HepG2 (cell line): ENCODE measurements around the gene GJD3. TPM values are rescaled to one million over a fixed set of nuclear protein-coding genes. Genes with fewer than 3 reads are reported as not detected.

ENCODE experiments used
- CERS6 ChIP-seq: sonication (generic); formaldehyde crosslinking; IDR thresholded peaks from 2 replicates; pipeline ENCODE4 v1.5.0; 2020; ENCODE audit warnings: missing genetic modification reagents
- DRAP1 ChIP-seq: IDR thresholded peaks from 2 replicates; pipeline ENCODE4 v1.6.1; 2016; ENCODE audit warnings: missing genetic modification reagents, missing compliant biosample characterization
- ELF4 ChIP-seq: sonication (generic); formaldehyde crosslinking; IDR thresholded peaks from 2 replicates; pipeline ENCODE4 v1.5.0; 2020; ENCODE audit warnings: missing genetic modification reagents, mild to moderate bottlenecking, moderate library complexity, borderline replicate concordance
- FOXJ3 ChIP-seq: sonication (generic); formaldehyde crosslinking; IDR thresholded peaks from 2 replicates; pipeline ENCODE4 v1.4.0; 2020; ENCODE audit warnings: missing genetic modification reagents, mild to moderate bottlenecking, borderline replicate concordance
- GABPA ChIP-seq, 2 experiments: IDR thresholded peaks; 2 replicates each; pipeline ENCODE4 v1.6.1; 2011 to 2016; ENCODE audit warnings: low read depth in 2 of 2, low read length in 1 of 2, missing biosample characterization in 1 of 2, missing genetic modification characterization in 1 of 2
- KDM4B ChIP-seq: sonication (generic); formaldehyde crosslinking; IDR thresholded peaks from 2 replicates; pipeline ENCODE4 v1.4.0; 2020; ENCODE audit warnings: missing genetic modification reagents
- MAFK ChIP-seq, 2 experiments: IDR thresholded peaks in 1 of 2; conservative IDR thresholded peaks in 1 of 2; 2 replicates each; pipeline ENCODE4 v1.6.1; 2011; ENCODE audit warnings: improper control_type of control experiment in 2 of 2, low read length in 2 of 2
- MBNL3 ChIP-seq: fragments of 250-450 bp; sonication (Bioruptor Pico); conservative IDR thresholded peaks from 2 replicates; pipeline ENCODE4 v1.8.0; 2022; ENCODE audit warnings: mild to moderate bottlenecking, inconsistent platforms
- MED13 ChIP-seq: sonication (generic); formaldehyde crosslinking; IDR thresholded peaks from 2 replicates; pipeline ENCODE4 v1.5.0; 2020; ENCODE audit warnings: missing genetic modification reagents
- NRL ChIP-seq: sonication (generic); formaldehyde crosslinking; IDR thresholded peaks from 2 replicates; pipeline ENCODE4 v1.5.0; 2020; ENCODE audit warnings: missing genetic modification reagents, mild to moderate bottlenecking, moderate library complexity, borderline replicate concordance
- RBM39 ChIP-seq: fragments of 200-400 bp; formaldehyde crosslinking; IDR thresholded peaks from one replicate; pipeline ENCODE4 v1.6.1; 2018; ENCODE audit warnings: antibody characterized with exemption, mild to moderate bottlenecking, low read depth, low read length; ENCODE audit not compliant: poor library complexity, severe bottlenecking
- RFXAP ChIP-seq: sonication (generic); formaldehyde crosslinking; IDR thresholded peaks from 2 replicates; pipeline ENCODE4 v1.4.0; 2020; ENCODE audit warnings: missing genetic modification reagents, borderline replicate concordance
- TAF1 ChIP-seq: sonication (generic); formaldehyde crosslinking; IDR thresholded peaks from 2 replicates; pipeline ENCODE4 v1.4.0; 2020; ENCODE audit warnings: missing genetic modification reagents
- ZKSCAN5 ChIP-seq: sonication (generic); formaldehyde crosslinking; IDR thresholded peaks from 2 replicates; pipeline ENCODE4 v1.5.1; 2020; ENCODE audit warnings: mild to moderate bottlenecking, missing genetic modification reagents
- ZNF605 ChIP-seq: sonication (generic); formaldehyde crosslinking; IDR thresholded peaks from 2 replicates; pipeline ENCODE4 v1.8.0; 2022; ENCODE audit warnings: mild to moderate bottlenecking, missing genetic modification reagents
- ZNF790 ChIP-seq: sonication (generic); formaldehyde crosslinking; IDR thresholded peaks from 2 replicates; pipeline ENCODE4 v1.8.0; 2022; ENCODE audit warnings: missing genetic modification reagents, mild to moderate bottlenecking, borderline replicate concordance
- polyA plus RNA-seq, 8 experiments: library from polyadenylated mRNA; depleted of rRNA in 3 of 8; stranded (reverse) in 7 of 8; unstranded in 1 of 8; fragments of >200 nt; fragmentation: Illumina TruSeq in 4 of 8; extraction: Trizol in 4 of 8; gene quantifications; 2 replicates each; pipeline versions ENCODE4 v1.2.1 to v1.2.3, GENCODE V29; 2011 to 2016; ENCODE audit warnings: low read depth in 4 of 8, missing spikeins in 1 of 8, mixed read lengths in 1 of 8; ENCODE audit not compliant: insufficient read depth in 1 of 8
- total RNA-seq, 5 experiments: library from RNA; depleted of rRNA; stranded (reverse); fragments of >200 nt; fragmentation: Illumina TruSeq; extraction: Trizol; gene quantifications; 2 replicates each; pipeline ENCODE4 v1.2.3, GENCODE V29; 2016; ENCODE audit warnings: low read depth in 1 of 5
- TF ChIP-seq, protein P1 (sequence below): sonication (generic); formaldehyde crosslinking; IDR thresholded peaks from 2 replicates; pipeline ENCODE4 v1.9.0; 2021; ENCODE audit warnings: missing genetic modification reagents, borderline replicate concordance
- TF ChIP-seq, protein P2 (sequence below): sonication (generic); formaldehyde crosslinking; IDR thresholded peaks from 2 replicates; pipeline ENCODE4 v1.4.0; 2020; ENCODE audit warnings: mild to moderate bottlenecking, missing genetic modification reagents

GJD3 gene
- total and polyA plus RNA-seq, 2 of the 13 experiments (the other 11 are each of a cell fraction or from before 2014, with no cell fraction given) = not detected

- TF ChIP-seq MBNL3 (CRISPR knock-in tag) = no peak
- TF ChIP-seq GABPA (IDR thresholded peaks at IDR 0.05; ENCODE audit: low read depth, low read length) = no peak
- 0 out of 2 replicates have a peak, but pooled peaks have one; percentile 15 for TF ChIP-seq GABPA (CRISPR knock-in tag; IDR thresholded peaks at IDR 0.05; ENCODE audit: low read depth)
- peak; percentile 61; the same call in 1 of the 2 replicates for TF ChIP-seq KDM4B (CRISPR knock-in tag)
- TF ChIP-seq ZNF790 = no peak; the same call in 1 of the 2 replicates
- TF ChIP-seq NRL (CRISPR knock-in tag) = peak; percentile 79
- no peak; the same call in 1 of the 2 replicates for TF ChIP-seq FOXJ3 (CRISPR knock-in tag)
- TF ChIP-seq MED13 (CRISPR knock-in tag) = 0 out of 2 replicates have a peak, but pooled peaks have one; percentile 39
- peak; percentile 96 for TF ChIP-seq ZNF605
- peak; percentile 85 for TF ChIP-seq TAF1 (CRISPR knock-in tag)
- TF ChIP-seq ELF4 (CRISPR knock-in tag) = no peak
- TF ChIP-seq CERS6 (CRISPR knock-in tag) = no peak; the same call in 1 of the 2 replicates
- TF ChIP-seq RFXAP (CRISPR knock-in tag) = no peak; the same call in 1 of the 2 replicates
- peak; percentile 97 for TF ChIP-seq DRAP1 (CRISPR knock-in tag)
- TF ChIP-seq ZKSCAN5 = no peak
- TF ChIP-seq, protein P1, sequence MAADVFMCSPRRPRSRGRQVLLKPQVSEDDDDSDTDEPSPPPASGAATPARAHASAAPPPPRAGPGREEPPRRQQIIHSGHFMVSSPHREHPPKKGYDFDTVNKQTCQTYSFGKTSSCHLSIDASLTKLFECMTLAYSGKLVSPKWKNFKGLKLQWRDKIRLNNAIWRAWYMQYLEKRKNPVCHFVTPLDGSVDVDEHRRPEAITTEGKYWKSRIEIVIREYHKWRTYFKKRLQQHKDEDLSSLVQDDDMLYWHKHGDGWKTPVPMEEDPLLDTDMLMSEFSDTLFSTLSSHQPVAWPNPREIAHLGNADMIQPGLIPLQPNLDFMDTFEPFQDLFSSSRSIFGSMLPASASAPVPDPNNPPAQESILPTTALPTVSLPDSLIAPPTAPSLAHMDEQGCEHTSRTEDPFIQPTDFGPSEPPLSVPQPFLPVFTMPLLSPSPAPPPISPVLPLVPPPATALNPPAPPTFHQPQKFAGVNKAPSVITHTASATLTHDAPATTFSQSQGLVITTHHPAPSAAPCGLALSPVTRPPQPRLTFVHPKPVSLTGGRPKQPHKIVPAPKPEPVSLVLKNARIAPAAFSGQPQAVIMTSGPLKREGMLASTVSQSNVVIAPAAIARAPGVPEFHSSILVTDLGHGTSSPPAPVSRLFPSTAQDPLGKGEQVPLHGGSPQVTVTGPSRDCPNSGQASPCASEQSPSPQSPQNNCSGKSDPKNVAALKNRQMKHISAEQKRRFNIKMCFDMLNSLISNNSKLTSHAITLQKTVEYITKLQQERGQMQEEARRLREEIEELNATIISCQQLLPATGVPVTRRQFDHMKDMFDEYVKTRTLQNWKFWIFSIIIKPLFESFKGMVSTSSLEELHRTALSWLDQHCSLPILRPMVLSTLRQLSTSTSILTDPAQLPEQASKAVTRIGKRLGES = no peak
- no peak for TF ChIP-seq MAFK (conservative IDR thresholded peaks at IDR 0.05 in 1 of 2, IDR thresholded peaks at IDR 0.05 in 1 of 2; ENCODE audit: low read length in 2 of 2)
- TF ChIP-seq RBM39 = peak; percentile 59
- TF ChIP-seq, protein P2, sequence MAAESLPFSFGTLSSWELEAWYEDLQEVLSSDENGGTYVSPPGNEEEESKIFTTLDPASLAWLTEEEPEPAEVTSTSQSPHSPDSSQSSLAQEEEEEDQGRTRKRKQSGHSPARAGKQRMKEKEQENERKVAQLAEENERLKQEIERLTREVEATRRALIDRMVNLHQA (CRISPR knock-in tag) = no peak
Observed at GRCh38 chr17:40317880-40318829, 46.4 kb downstream of the GJD3 start (continued).
